HG03196 (cell line): Measurements from ENCODE around the gene ISG15.
A peak's percentile ranks its signal among the peaks of the same experiment; 100 is the strongest.

Source experiments
- ATAC-seq: cut with Tn5 transposase; IDR thresholded peaks from one replicate; pipeline ENCODE4 v1.9.1; 2021; ENCODE audit not compliant: unreplicated experiment

ISG15 gene

DNA sequence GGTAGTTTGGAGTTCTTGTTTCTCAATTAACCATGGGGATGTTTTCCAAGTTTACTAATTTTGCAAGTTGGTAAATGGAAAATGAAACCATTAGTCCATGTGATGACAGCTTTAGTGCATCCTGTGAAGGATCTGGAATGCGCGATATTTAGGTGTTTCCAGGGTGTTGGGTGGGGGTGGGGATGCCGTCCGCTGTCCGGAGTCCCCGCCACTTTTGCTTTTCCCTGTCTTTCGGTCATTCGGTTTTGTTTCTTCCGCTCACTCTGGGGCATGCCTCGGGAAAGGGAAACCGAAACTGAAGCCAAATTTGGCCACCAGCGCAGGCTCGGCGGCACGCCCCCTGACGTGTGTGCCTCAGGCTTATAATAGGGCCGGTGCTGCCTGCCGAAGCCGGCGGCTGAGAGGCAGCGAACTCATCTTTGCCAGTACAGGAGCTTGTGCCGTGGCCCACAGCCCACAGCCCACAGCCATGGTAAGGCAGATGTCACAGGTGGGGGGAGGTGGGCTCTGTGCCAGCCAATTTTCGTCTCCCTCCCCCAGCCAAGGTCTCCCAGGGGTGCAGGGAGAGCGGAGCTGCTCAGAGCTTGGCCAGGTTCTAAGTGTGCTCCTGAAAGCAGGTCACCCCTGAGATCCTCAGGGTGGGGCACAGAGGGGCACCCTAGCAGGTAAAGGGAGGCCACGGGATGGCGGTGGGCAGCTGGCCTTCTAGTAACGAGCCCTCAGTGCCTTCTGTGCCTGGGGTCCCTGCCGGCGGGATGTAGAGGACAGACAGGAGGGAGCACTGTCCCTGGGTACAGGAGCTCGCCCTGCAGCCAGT lies at the start of gene ISG15:
TSS of gene ISG15 (plus strand) at position 393 of the 817 bp plus-strand sequence. CDS start at position 470, 77 bp downstream.
- peak; percentile 88 for ATAC-seq

DNA sequence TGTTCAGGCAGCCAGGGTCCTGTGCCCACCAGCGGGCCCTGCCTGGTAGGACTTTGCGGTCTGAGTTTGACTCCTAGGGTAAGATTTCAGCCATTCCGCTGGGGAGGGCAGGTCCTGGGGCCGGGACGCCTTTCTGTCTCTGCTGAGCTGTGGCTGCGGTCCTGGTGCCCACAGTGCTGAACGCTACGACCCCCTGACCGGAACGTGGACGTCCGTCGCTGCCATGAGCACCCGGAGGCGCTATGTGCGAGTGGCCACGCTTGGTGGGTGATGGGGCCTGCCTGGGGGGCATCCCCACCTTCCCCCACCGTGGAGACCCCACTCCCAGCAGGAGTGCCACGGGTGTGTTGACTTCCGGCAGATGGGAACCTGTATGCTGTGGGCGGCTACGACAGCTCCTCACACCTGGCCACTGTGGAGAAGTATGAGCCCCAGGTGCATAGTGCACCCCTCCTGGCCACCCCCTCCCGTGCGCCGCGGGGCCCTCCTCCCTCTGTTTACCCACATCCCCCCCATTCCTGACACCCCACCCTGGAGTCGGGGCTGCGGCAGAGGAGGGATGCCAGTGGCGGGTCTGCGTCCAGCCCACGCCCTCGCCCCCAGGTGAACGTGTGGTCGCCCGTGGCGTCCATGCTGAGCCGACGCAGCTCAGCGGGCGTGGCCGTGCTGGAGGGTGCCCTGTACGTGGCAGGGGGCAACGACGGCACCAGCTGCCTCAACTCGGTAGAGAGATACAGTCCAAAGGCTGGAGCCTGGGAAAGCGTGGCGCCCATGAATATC lies 49.4 kb upstream of the ISG15 start:
- no peak for ATAC-seq

DNA sequence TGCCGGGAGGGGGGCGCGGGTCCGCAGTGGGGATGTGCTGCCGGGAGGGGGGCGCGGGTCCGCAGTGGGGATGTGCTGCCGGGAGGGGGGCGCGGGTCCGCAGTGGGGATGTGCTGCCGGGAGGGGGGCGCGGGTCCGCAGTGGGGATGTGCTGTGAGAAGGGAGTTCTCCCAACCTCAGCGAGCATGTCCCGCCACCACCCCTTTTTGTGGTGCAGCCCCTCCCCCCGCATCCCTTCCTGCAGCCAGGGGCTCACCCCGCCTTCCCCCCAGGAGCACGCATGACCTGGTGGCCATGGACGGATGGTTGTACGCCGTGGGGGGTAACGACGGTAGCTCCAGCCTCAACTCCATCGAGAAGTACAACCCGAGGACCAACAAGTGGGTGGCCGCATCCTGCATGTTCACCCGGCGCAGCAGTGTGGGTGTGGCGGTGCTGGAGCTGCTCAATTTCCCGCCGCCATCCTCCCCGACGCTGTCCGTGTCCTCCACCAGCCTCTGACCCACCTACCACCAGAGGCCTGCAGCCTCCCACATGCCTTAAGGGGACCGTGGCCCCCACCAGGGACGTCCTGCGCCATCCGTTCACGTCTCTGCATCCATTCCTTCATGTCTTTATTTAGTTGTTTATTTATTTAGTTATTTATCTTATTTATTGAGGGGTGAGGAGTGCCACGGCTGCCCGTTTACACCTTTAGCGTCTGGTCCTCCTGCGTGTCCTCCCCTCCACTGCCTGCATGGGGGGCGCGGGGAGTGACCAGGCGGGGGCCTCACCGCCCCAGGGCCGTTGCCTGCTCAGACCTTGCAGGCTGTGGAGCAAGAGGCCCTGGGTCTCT lies 48.4 kb upstream of the ISG15 start:
- no peak for ATAC-seq

DNA sequence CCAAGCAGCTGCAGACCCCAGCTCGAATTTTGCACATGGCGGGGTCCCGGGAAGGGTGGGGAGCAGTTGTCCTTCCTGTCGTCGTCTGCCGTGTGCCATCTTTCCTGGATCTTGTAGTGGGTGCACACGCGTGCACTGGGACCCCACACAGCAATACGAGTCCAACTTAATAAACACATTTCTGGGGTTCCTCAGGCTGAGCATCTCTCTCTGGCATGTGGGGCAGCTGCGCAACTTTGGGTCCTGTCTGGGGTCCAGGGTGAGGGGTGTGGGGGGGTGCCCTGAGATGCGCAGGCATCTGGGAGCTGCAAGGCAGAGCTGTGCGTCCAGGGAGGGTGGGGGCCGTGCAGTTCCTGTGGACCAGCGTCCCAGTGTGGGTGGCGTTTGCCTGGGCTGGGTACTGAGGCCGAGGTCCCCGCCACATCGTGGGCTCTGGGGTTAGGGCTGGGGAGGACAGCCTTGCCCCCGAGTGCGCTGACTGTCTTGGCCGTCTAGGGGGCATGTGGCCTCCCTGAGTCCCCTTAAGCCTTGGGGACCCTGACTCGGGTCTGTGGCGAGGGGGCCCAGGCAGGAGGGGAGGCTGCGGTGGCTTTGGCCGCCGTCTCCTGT lies 47.7 kb upstream of the ISG15 start:
- no peak for ATAC-seq

DNA sequence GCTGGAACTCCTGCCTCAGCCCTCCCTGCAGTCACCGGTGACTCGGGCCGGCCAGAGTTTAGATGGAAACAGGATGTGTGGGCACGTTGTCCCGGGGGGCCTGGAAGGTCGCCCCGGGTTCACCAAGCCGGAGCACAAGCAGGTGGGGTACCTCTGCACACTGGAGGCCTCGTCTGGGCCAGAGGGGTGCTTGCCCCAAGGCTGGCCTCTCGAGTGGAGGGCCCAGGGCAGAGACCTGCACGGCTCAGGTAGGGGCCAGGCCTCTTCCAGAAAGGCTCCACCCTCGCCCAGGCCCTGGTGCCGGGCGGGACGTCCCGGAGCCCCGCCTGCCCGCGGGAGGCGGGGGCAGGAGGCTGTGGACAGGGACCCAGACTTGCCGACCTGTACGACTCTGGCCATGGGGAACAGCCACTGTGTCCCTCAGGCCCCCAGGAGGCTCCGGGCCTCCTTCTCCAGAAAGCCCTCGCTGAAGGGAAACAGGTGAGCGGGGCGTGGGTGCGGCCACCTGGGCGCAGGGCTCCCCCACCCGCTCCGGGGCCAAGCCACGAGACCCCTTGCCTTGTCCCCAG lies 47.1 kb upstream of the ISG15 start, which contains the start of gene PLEKHN1:
TSS of gene PLEKHN1 (plus strand) at position 348 of the 569 bp plus-strand sequence. CDS start at position 398, 50 bp downstream.
- peak; percentile 20 for ATAC-seq

DNA sequence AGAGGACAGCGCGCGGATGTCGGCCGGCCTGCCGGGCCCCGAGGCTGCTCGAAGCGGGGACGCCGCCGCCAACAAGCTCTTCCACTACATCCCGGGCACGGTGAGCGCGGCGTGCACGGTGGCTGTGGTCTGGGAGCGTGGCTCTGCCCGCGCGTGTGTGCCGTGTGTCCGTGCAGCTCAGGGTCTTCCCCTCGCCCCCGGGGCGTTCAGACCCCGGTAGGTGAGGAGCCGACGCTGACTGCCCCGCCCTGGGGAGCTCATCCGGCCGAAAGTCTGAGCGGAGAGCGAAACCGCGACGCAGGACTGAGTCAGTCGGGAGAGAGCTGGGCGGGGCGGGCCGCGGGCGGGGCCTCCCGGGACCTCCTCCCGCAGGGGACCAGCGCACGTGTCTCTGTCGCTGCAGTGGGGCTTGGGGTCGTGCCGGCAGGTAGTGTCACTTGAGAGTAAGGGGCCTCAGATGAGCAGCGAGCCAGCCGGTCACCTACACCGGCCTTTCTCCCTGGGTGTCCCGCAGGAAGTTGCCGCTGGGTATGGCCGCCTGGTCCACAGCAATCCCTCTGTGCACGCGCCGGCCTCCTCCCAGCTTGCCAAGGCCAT lies 46.5 kb upstream of the ISG15 start:
- peak; percentile 54 for ATAC-seq

DNA sequence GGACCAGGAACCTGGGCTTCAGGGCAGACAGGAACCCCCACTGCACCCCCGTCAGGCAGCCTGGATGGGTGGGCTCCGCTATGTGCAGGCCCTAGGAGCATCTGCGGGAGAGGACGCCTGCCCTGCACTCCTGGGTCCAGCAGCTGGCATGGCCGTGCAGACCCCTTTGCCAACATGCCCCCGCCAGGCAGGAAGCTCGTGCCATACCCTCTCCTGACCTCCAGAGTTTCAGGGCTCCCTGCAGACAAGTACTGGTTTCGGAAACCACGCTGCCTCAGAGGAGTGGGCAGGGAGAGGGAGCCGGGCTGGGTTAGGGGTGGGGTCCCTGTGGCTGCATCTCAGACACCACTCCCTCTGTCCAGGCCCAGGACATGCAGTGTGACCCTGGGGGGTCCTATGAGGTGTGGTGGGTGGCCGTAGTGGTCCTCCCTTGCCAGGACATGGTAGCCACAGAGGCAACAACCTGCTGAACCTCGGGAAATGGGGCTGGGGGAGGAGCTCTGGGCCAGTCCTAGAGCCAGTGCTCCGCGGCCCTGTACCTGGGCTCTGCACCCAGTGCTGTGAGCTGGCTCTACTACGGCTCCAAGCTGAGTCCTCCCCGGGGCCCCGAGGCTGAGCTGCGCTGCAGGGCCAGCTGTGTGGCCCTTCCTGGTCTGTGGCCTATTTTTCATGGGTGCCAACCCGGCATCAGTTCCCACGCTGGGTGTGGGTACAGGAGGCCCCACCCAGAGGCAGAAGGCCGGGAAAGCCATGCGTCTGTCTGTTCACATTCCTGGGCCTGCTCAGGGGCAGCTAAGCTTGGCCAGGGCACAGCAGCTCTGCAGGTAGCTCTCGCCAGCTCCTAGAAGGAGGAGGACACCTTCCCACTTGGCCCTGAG lies 45.6 kb upstream of the ISG15 start:
- ATAC-seq = no peak

DNA sequence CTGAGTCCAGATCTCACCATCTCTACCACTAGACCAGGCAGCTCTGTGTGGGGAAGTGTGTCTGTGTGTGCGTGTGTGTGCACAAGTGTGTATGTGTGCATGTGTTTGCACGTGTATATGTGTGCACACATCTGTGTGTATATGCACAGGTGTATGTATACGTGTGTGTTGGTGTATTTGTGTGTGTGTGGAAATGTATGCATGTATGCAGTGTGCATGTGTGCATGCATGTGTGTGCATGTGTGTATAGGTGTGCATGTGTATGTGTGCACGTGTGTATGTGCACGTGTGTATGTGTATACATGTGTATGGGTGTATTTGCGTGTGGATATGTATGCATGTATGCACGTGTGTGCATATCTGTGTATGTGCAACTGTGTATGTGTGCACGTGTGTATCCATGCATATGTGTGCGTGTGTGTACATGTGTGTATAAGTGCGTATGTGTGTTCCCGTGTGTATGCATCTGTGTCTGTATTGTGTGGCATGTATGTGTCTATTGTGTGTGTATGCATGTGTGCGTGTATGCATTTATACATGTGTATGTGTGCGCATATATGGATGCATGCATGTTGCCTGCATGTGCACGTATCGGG lies 43.9 kb upstream of the ISG15 start:
- no peak for ATAC-seq

DNA sequence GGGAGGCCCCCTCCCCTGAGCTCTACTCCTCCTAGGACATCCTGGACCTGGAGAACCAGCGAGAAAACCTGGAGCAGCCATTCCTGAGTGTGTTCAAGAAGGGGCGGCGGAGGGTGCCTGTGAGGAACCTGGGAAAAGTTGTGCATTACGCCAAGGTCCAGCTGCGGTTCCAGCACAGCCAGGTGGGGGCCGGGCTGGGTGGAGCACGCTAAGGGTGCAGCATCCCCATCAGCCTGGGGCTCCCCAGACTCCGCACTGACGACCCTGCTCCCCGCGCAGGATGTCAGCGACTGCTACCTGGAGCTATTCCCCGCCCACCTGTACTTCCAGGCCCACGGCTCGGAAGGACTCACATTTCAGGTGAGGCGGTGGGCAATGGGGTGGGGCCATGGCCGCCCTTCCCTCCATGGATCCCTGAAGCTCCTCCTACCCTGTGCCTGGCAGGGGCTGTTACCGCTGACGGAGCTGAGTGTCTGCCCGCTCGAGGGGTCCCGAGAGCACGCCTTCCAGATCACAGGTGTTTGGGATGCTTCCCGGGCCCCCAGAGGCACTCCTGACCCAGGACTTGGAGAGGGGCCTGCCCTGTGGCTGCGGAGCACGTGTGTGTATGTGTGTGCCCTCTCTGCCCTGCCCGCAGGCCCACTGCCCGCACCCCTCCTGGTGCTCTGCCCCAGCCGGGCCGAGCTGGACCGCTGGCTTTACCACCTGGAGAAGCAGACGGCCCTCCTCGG lies 42.9 kb upstream of the ISG15 start:
- no peak for ATAC-seq

DNA sequence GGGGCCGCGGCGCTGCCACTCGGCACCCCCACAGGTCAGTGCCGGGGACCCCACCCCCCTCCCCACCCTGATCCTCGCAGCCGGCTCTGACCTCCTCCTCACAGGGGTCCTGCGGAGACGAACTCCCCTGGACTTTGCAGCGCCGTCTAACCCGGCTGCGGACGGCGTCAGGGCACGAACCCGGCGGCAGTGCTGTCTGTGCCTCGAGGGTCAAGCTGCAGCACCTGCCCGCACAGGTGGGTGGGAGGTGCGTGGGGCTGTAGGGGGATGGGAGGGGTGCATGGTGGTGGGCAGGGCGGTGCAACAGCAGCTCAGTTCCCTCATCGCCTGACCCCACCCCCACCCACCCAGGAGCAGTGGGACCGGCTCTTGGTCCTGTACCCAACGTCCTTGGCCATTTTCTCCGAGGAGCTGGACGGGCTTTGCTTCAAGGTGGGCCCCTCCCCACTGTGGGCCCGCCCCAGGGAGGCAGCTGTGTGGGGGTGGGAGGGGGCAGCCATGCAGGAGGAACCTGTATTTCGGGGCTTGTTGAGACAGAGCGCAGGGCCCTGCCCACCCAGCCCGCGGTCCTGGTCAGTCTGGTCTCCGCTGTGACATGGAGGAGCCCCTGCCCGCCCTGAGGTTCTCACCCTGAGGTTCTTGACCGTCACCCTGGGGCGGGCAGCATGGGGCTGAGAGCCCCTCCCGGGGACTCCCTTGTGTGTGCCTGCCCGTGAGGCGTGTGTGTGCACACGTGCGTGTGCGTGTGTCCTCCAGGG lies 42.1 kb upstream of the ISG15 start:
- ATAC-seq = no peak

DNA sequence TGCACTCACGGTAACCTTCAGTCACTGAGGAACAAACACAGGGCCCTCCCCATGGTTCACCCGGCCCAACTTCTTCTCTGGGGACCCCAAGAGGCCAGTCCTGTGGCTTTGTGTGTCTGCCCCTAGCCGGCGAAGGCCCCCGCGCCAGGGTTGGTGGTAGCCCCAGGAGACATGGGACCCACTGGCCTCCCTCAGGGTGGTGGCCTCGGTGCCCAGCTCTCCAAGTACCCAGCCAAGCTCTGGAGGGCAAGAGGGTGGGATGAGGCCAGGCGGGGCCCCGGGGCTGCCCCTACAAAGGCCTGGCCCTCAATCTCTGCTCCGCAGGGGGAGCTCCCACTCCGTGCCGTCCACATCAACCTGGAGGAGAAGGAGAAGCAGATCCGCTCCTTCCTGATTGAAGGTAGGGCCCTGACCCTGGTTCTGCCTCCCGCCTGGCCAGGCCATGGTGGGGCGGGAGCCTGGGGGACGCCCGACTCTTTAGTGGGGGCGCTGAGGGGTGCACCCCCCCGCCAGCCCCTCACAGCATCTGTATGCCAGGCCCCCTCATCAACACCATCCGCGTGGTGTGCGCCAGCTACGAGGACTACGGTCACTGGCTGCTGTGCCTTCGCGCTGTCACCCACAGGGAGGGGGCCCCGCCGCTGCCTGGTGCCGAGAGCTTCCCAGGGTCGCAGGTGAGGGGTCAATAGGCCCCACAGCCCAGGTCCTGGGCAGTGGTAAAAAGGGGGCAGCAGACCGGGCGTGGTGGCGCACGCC lies 41.4 kb upstream of the ISG15 start:
- no peak for ATAC-seq

DNA sequence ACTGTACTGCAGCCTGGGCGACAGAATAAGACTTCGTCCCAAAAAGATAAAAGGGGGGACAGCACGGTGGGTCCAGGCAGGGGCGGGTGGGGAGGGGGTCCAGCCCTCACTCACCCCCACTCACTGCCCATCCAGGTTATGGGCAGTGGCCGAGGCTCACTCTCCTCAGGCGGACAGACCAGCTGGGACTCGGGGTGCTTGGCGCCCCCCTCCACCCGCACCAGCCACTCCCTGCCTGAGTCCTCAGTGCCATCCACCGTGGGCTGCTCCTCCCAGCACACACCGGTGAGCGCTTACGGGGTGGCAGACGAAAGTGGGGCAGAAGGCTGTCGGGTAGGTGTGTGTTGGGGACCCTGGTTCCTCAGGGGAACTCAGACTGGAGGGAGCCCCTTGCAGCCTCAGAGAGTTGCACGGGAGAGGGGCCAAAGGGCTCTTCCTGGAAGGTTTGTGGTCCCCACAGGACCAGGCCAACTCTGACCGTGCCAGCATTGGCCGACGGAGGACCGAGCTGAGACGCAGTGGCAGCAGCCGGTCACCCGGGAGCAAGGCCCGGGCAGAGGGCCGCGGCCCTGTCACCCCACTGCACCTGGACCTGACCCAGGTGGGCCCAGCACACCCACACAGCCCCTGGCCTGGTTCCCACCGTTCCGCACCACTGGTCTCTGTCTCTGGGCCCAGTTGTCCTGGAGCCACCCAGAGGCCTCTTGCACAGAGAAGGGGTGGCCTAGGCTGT lies 40.4 kb upstream of the ISG15 start:
- no peak for ATAC-seq

DNA sequence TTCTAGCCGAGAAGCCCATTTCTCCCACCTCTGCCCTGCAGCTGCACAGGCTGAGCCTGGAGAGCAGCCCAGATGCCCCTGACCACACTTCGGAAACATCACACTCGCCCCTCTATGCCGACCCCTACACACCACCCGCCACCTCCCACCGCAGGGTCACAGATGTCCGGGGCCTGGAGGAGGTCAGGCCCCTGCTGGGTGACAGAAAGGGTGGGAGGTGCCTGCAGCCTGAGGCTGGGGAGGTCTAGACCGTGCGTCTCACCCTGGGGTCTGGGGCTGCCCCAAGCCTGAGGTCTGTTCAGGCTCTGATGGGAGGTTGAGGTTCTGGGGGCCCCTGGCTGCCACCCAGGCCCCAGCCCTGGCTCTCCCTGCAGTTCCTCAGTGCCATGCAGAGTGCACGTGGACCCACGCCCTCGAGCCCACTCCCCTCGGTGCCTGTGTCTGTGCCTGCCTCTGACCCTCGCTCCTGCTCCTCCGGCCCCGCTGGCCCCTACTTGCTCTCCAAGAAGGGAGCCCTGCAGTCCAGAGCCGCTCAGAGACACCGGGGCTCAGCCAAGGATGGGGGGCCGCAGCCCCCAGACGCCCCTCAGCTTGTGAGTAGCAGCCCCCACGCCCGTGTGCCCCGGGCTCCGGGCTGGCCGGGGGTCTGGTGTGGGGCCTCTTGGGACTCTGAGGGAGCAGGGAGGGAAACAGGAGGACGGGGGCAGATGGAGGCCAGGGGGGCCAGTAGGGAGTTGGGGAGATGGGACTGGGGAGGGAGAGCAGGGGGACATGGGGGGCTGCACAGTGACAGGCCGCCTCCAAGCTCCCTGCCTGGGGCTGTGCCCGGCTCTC lies 39.6 kb upstream of the ISG15 start:
- no peak for ATAC-seq

DNA sequence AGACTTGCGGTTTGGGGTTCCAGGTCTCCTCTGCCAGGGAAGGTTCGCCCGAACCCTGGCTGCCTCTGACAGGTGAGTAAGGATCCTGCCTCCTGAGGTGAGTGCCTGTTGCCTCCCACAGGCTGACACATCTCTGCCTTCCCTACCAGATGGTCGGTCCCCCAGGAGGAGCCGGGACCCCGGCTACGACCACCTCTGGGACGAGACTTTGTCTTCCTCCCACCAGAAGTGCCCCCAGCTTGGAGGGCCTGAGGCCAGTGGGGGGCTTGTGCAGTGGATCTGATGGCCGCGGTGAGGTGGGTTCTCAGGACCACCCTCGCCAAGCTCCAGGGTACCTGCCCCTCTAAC lies 39.0 kb upstream of the ISG15 start:
- no peak for ATAC-seq

DNA sequence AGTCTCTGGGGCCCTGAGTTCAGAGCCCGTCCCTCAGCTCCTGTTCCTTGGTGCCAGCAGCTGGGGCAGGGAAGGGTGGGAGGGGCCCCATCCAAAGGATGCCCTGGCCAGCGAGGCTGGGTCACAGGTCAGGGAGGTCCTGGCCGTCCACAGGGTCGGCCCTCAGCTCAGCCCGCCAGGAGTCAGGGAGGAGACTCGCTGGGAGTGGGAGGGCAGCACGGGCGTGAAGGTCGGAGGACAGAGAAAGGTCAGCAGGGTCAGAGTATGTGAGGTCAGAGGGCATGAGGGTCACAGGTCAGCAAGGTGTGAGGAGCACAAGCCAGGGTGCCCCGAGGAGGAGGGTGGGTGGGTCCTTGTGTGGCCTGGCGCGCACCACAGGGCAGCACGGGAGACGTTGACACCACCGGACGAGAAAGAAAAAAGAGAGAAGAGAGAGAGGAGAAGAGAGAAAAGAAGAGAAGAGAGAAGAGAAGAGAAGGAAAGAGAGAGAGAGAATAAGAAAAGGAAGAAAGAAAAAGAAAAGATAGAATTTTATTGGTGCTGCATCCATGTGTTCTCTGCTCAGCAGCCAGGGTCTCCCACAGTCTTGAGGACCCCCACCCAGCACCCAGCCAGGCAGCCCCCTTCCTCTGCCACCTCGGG lies 38.5 kb upstream of the ISG15 start:
- no peak for ATAC-seq
